Neuronal stem cell (in vitro differentiated cells): ENCODE results near the gene OGN.

Source experiments
- DNase-seq: peaks from one replicate; pipeline ENCODE4 v3.0.0-alpha.2; 2013; ENCODE audit warnings: low spot score
- H2AFZ ChIP-seq: one replicate; pipeline ENCODE4 v1.6.1; 2013; ENCODE audit warnings: mild to moderate bottlenecking, low read length, inconsistent platforms
- H2AK5ac ChIP-seq: 2 replicates; pipeline ENCODE4 v1.6.1; 2013; ENCODE audit warnings: low read depth, mild to moderate bottlenecking, inconsistent platforms, low read length, moderate library complexity, mixed read lengths
- H2BK120ac ChIP-seq: 2 replicates; pipeline ENCODE4 v1.6.1; 2013; ENCODE audit warnings: low read depth, mild to moderate bottlenecking, inconsistent platforms, low read length, moderate library complexity, mixed read lengths
- H2BK12ac ChIP-seq: one replicate; pipeline ENCODE4 v1.6.1; 2013; ENCODE audit warnings: low read length, inconsistent platforms
- H2BK15ac ChIP-seq: 2 replicates; pipeline ENCODE4 v1.6.1; 2013; ENCODE audit warnings: mild to moderate bottlenecking, low read length, inconsistent platforms, mixed read lengths
- H2BK5ac ChIP-seq: one replicate; pipeline ENCODE4 v1.6.1; 2013; ENCODE audit warnings: inconsistent platforms, mild to moderate bottlenecking, low read length, moderate library complexity
- H3K14ac ChIP-seq: one replicate; pipeline ENCODE4 v1.6.1; 2013; ENCODE audit warnings: low read length, inconsistent platforms
- H3K18ac ChIP-seq: 2 replicates; pipeline ENCODE4 v1.6.1; 2013; ENCODE audit warnings: low read length, inconsistent platforms
- H3K23ac ChIP-seq: 2 replicates; pipeline ENCODE4 v1.6.1; 2013; ENCODE audit warnings: low read depth, mild to moderate bottlenecking, mixed read lengths, low read length, inconsistent platforms; ENCODE audit not compliant: poor library complexity
- H3K27ac ChIP-seq: replicated peaks from 3 replicates; pipeline ENCODE4 v1.5.1; 2013; ENCODE audit warnings: low read length, inconsistent platforms
- H3K27me3 ChIP-seq, 3 experiments: 2 replicates each; pipeline ENCODE4 v1.6.1; 2013; ENCODE audit warnings: low read length in 3 of 3, mild to moderate bottlenecking in 2 of 3, inconsistent platforms in 1 of 3, low read depth in 1 of 3, mixed read lengths in 1 of 3, moderate library complexity in 1 of 3; ENCODE audit not compliant: control insufficient read depth in 3 of 3, insufficient read depth in 3 of 3
- H3K36me3 ChIP-seq, 2 donors: replicated peaks in 1 of 2; 2 replicates each; pipeline ENCODE4 v1.6.1; 2013; ENCODE audit warnings: low read length in 2 of 2; ENCODE audit not compliant: control insufficient read depth in 2 of 2, insufficient read depth in 2 of 2
- H3K4ac ChIP-seq: 2 replicates; pipeline ENCODE4 v1.6.1; 2013; ENCODE audit warnings: inconsistent platforms, mild to moderate bottlenecking, low read length, moderate library complexity
- H3K4me1 ChIP-seq, 2 donors: 1 replicate in 1 of 2; 2 replicates in 1 of 2; pipeline ENCODE4 v1.6.1; 2013; ENCODE audit warnings: low read length in 2 of 2, low read depth in 1 of 2; ENCODE audit not compliant: control insufficient read depth in 2 of 2, insufficient read depth in 1 of 2
- H3K4me2 ChIP-seq: one replicate; pipeline ENCODE4 v1.6.1; 2013; ENCODE audit warnings: mild to moderate bottlenecking, low read length, inconsistent platforms; ENCODE audit not compliant: insufficient read depth, poor library complexity, severe bottlenecking
- H3K4me3 ChIP-seq, 2 donors: 2 replicates each; pipeline ENCODE4 v1.5.1; 2013; ENCODE audit warnings: low read length in 2 of 2, mild to moderate bottlenecking in 2 of 2, inconsistent platforms in 1 of 2, moderate library complexity in 1 of 2
- H3K79me1 ChIP-seq: one replicate; pipeline ENCODE4 v1.6.1; 2013; ENCODE audit warnings: low read depth, mild to moderate bottlenecking, inconsistent platforms, low read length, moderate library complexity
- H3K9ac ChIP-seq: one replicate; pipeline ENCODE4 v1.6.1; 2013; ENCODE audit warnings: mild to moderate bottlenecking, low read depth, low read length, inconsistent platforms; ENCODE audit not compliant: poor library complexity
- H3K9me3 ChIP-seq, 2 donors: replicated peaks in 1 of 2; 2 replicates each; pipeline versions ENCODE3 to v1.6.1; 2013; ENCODE audit warnings: low read length in 2 of 2, mild to moderate bottlenecking in 2 of 2, inconsistent platforms in 1 of 2, low read depth in 1 of 2, mixed read lengths in 1 of 2, moderate library complexity in 1 of 2; ENCODE audit not compliant: control insufficient read depth in 2 of 2, insufficient read depth in 1 of 2
- H4K8ac ChIP-seq: one replicate; pipeline ENCODE4 v1.6.1; 2013; ENCODE audit warnings: low read depth, mild to moderate bottlenecking, inconsistent platforms, low read length, moderate library complexity
- H4K91ac ChIP-seq: one replicate; pipeline ENCODE4 v1.6.1; 2013; ENCODE audit warnings: low read length, low read depth, mild to moderate bottlenecking, inconsistent platforms; ENCODE audit not compliant: poor library complexity
- WGBS, 2 donors: extraction: QIAGEN DNeasy Blood & Tissue Kit; methylation state at CpG; one replicate each; pipeline ENCODE4 v1.1.7; 2013; ENCODE audit warnings: missing lambda C conversion rate in 2 of 2, mixed read lengths in 1 of 2; ENCODE audit not compliant: insufficient read length in 2 of 2, insufficient replicate concordance in 1 of 2; ENCODE audit errors: extremely low coverage in 2 of 2; 5-methylcytosine and 5-hydroxymethylcytosine counted together

OGN gene

DNA sequence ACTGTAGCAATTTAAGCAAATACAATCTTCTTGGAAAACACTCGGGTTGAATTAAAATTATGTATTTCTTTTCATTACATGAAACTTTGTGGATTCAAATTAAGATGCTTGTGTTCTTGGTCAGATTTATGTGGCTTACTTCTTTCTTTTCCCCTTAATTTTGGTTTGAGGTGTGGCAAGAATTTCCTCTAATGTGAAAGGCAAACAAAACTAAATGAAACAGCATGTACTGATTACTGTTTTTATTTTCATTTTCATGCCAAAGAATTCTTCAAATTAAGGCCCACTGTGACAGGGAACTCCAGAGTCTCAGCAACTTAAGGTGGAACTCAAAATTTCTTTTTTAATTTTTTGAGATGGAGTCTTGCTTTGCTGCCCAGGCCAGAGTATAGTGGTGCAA, 20.0 kb upstream of the OGN start, which contains the start of gene OMD:
Gene OMD, minus strand, starts transcription at position 132 of the 400 bp plus-strand sequence. CDS start 6,913 bp downstream, outside the sequence.
- H3K4me2 ChIP-seq, result no peak within 1 kb of the TSS
- H2AK5ac ChIP-seq, result no peak within 1 kb of the TSS
- no peak within 1 kb of the TSS for H2AFZ ChIP-seq
- H3K4ac ChIP-seq, result no peak within 1 kb of the TSS
- no peak within 1 kb of the TSS for H4K91ac ChIP-seq
- no peak within 1 kb of the TSS for H3K27ac ChIP-seq
- H3K18ac ChIP-seq, result no peak within 1 kb of the TSS
- no peak within 1 kb of the TSS for H3K4me3 ChIP-seq
- no peak within 1 kb of the TSS for H2BK12ac ChIP-seq
- H2BK120ac ChIP-seq, result no peak within 1 kb of the TSS
- H3K23ac ChIP-seq, result no peak within 1 kb of the TSS
- no peak within 1 kb of the TSS for H3K9ac ChIP-seq
- no CpG with 5 or more reads among the region's 1 CpG for WGBS, 2 donors
- no peak within 1 kb of the TSS for H2BK15ac ChIP-seq
- no peaks in the 10 kb centered on the region for H3K36me3 ChIP-seq
- no peak within 1 kb of the TSS for H2BK5ac ChIP-seq
- H3K4me1 ChIP-seq, result no peaks in the 10 kb centered on the region
- no peaks in the 10 kb centered on the region for H3K9me3 ChIP-seq
- no peak within 1 kb of the TSS for H4K8ac ChIP-seq
- no peaks in the 10 kb centered on the region for H3K27me3 ChIP-seq
- DNase-seq, result no peak
- no peaks in the 10 kb centered on the region for H3K79me1 ChIP-seq
- no peak within 1 kb of the TSS for H3K14ac ChIP-seq

- Histone ChIP-seq H3K36me3 (no peaks in the 10 kb centered on the region), H3K14ac (no peak overlapping the region), H3K79me1 (no peaks in the 10 kb centered on the region), H3K4ac (no peak overlapping the region), H3K27ac (no peak overlapping the region), H2BK15ac (no peak overlapping the region), H3K4me1 (no peaks in the 10 kb centered on the region), H4K8ac (no peak overlapping the region), H2AFZ (no peak overlapping the region), H3K9me3 (no peaks in the 10 kb centered on the region), H2AK5ac (no peak overlapping the region), H3K4me3 (no peak overlapping the region), H3K9ac (no peak overlapping the region), H2BK5ac (no peak overlapping the region), H4K91ac (no peak overlapping the region), H3K4me2 (no peak overlapping the region), H3K18ac (no peak overlapping the region), H2BK120ac (no peak overlapping the region), H3K27me3 (no peaks in the 10 kb centered on the region), H3K23ac (no peak overlapping the region), H2BK12ac (no peak overlapping the region)
- DNase-seq, result no peak
- WGBS, 2 donors, result no CpG with 5 or more reads among the region's 2 CpGs
These were observed 19.2 kb upstream of the OGN start for GRCh38 chr9:92423612-92424011.

DNA sequence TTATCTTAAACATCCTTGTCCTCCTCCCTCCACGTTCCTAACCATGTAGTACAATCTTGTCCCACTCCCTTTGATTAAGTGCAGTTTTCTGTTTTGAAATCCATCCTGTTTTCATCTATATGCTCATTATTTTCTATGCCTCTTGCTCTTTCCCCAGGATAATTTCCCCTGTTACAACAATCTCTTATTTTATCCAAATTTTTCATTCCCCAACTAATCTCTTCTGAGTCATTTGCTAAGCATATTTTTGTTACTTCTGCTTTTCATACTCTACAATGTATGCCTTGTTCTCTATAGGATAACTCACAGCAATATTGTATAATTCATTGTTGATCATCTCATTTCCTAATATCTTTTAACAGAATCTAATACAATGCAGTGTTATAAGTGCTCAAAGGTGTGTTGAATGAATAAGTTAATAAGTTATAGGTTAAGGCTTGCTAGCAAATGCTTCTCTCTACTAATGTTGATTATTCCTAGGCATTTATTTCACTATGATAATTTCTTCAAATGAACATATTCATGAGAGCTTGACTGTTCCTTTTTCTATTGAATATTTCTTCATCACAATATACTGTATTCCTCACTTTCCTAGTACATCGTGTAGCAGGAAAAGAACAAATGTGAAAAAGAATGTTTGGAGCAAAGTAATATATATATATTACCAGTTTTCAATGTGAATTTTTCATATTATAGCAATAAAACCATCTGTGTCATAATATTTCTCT, 18.4 kb upstream of the OGN start:
- no peaks in the 10 kb centered on the region for H3K36me3 ChIP-seq
- H2BK5ac ChIP-seq, result no peak overlapping the region
- H3K9me3 ChIP-seq, result no peaks in the 10 kb centered on the region
- H3K14ac ChIP-seq, result no peak overlapping the region
- H3K4me3 ChIP-seq, result no peak overlapping the region
- no peak overlapping the region for H2BK120ac ChIP-seq
- no peak overlapping the region for H3K9ac ChIP-seq
- H2BK12ac ChIP-seq, result no peak overlapping the region
- no peaks in the 10 kb centered on the region for H3K27me3 ChIP-seq
- H3K18ac ChIP-seq, result no peak overlapping the region
- no peak overlapping the region for H2AK5ac ChIP-seq
- no peak overlapping the region for H2BK15ac ChIP-seq
- H4K91ac ChIP-seq, result no peak overlapping the region
- WGBS, 2 donors, result no CpG with 5 or more reads among the region's 2 CpGs
- no peak overlapping the region for H3K23ac ChIP-seq
- H3K27ac ChIP-seq, result no peak overlapping the region
- no peak for DNase-seq
- H3K79me1 ChIP-seq, result no peaks in the 10 kb centered on the region
- H3K4me2 ChIP-seq, result no peak overlapping the region
- H3K4ac ChIP-seq, result no peak overlapping the region
- no peak overlapping the region for H4K8ac ChIP-seq
- H2AFZ ChIP-seq, result no peak overlapping the region
- H3K4me1 ChIP-seq, result no peaks in the 10 kb centered on the region

- WGBS, 2 donors, result no CpG with 5 or more reads among the region's 1 CpG
- DNase-seq, result no peak
These were observed 10.2 kb upstream of the OGN start for GRCh38 chr9:92414566-92414965.

More at GRCh38 chr9:92414566-92414965, 10.2 kb upstream of the OGN start:
- Histone ChIP-seq H2BK15ac (no peak overlapping the region), H3K4me1 (no peaks in the 10 kb centered on the region), H3K23ac (no peak overlapping the region), H2BK12ac (no peak overlapping the region), H3K4me3 (no peak overlapping the region), H3K27ac (no peak overlapping the region), H2AFZ (no peak overlapping the region), H3K27me3 (no peaks in the 10 kb centered on the region), H3K36me3 (no peaks in the 10 kb centered on the region), H3K4ac (no peak overlapping the region), H4K91ac (no peak overlapping the region), H3K79me1 (no peaks in the 10 kb centered on the region), H2AK5ac (no peak overlapping the region), H3K14ac (no peak overlapping the region), H3K9ac (no peak overlapping the region), H3K9me3 (no peaks in the 10 kb centered on the region), H3K18ac (no peak overlapping the region), H2BK120ac (no peak overlapping the region), H2BK5ac (no peak overlapping the region), H3K4me2 (no peak overlapping the region), H4K8ac (no peak overlapping the region)
